ENCODE data around the gene SPSB1.
A peak's percentile ranks its signal among the peaks of the same experiment; 100 is the strongest.

The SPSB1 gene

GRCh38 chr1:9397997-9398526 lies 105.4 kb downstream of the SPSB1 start:
- no peak for DNase-seq

GRCh38 chr1:9399510-9400424 lies 107.1 kb downstream of the SPSB1 start:
- no peak for DNase-seq

GRCh38 chr1:9400425-9401079 lies 107.9 kb downstream of the SPSB1 start:
- no peak for DNase-seq

- no peak for DNase-seq
Observed at GRCh38 chr1:9401080-9401453, 108.4 kb downstream of the SPSB1 start.

- no peak for DNase-seq
Observed at GRCh38 chr1:9402256-9402616, 109.5 kb downstream of the SPSB1 start.

GRCh38 chr1:9402717-9403225 lies 110.1 kb downstream of the SPSB1 start:
- no peak for DNase-seq

- no peak for DNase-seq
Observed at GRCh38 chr1:9404117-9404914, 111.6 kb downstream of the SPSB1 start.

- DNase-seq = no peak
Observed at GRCh38 chr1:9406111-9406510, 113.4 kb downstream of the SPSB1 start.

GRCh38 chr1:9410737-9411297 lies 118.1 kb downstream of the SPSB1 start:
- peak; percentile 34 for DNase-seq

GRCh38 chr1:9413071-9413876 lies 120.6 kb downstream of the SPSB1 start:
- DNase-seq = no peak

GRCh38 chr1:9413877-9414213 lies 121.2 kb downstream of the SPSB1 start:
- no peak for DNase-seq

- no peak for DNase-seq
Observed at GRCh38 chr1:9416506-9416905, 123.8 kb downstream of the SPSB1 start.

GRCh38 chr1:9416918-9417500 lies 124.3 kb downstream of the SPSB1 start:
- DNase-seq = no peak

- DNase-seq = no peak
Observed at GRCh38 chr1:9417695-9418094, 125.0 kb downstream of the SPSB1 start.

GRCh38 chr1:9418851-9419250 lies 126.2 kb downstream of the SPSB1 start:
- no peak for DNase-seq

All from DMS79 (cell line).